ENCODE results near the gene LRP1B.

DNA sequence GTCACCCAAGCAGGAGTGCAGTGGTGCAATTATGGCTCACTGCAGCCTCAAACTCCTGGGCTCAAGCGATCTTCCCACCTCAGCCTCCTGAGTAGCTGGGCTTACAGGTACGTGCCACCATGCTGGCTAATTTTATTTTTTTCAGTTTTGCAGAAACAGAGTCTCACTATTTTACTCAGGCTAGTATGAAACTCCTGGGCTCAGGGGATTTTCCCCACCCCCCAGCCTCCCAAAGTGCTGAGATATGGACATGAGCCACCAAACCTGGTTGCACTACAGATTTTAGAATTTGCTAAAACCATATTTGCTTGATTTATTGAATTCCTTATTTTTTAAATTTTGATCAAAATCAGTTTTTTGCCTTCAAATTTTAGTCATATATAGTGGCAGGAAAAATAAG is 1553.4 kb downstream of the LRP1B start:
- TF ChIP-seq RAD21 (conservative IDR thresholded peaks at IDR 0.05) (no peak), TAF1 (IDR thresholded peaks at IDR 0.05; ENCODE audit: low read depth) (no peak), EZH2 (IDR thresholded peaks at IDR 0.05; ENCODE audit: borderline replicate concordance, insufficient read depth, low read length, poor library complexity, severe bottlenecking) (no peak), SMC3 (conservative IDR thresholded peaks at IDR 0.05; ENCODE audit: poor library complexity) (no peak), EP300 (conservative IDR thresholded peaks at IDR 0.05; ENCODE audit: poor library complexity, severe bottlenecking) (no peak), POLR2AphosphoS5 (IDR thresholded peaks at IDR 0.05) (no peak), MXI1 (conservative IDR thresholded peaks at IDR 0.05; ENCODE audit: poor library complexity, severe bottlenecking) (no peak)
- TF ChIP-seq, protein P1, sequence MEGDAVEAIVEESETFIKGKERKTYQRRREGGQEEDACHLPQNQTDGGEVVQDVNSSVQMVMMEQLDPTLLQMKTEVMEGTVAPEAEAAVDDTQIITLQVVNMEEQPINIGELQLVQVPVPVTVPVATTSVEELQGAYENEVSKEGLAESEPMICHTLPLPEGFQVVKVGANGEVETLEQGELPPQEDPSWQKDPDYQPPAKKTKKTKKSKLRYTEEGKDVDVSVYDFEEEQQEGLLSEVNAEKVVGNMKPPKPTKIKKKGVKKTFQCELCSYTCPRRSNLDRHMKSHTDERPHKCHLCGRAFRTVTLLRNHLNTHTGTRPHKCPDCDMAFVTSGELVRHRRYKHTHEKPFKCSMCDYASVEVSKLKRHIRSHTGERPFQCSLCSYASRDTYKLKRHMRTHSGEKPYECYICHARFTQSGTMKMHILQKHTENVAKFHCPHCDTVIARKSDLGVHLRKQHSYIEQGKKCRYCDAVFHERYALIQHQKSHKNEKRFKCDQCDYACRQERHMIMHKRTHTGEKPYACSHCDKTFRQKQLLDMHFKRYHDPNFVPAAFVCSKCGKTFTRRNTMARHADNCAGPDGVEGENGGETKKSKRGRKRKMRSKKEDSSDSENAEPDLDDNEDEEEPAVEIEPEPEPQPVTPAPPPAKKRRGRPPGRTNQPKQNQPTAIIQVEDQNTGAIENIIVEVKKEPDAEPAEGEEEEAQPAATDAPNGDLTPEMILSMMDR (IDR thresholded peaks at IDR 0.05; ENCODE audit: poor library complexity, severe bottlenecking) = no peak
- TF ChIP-seq, protein P2, sequence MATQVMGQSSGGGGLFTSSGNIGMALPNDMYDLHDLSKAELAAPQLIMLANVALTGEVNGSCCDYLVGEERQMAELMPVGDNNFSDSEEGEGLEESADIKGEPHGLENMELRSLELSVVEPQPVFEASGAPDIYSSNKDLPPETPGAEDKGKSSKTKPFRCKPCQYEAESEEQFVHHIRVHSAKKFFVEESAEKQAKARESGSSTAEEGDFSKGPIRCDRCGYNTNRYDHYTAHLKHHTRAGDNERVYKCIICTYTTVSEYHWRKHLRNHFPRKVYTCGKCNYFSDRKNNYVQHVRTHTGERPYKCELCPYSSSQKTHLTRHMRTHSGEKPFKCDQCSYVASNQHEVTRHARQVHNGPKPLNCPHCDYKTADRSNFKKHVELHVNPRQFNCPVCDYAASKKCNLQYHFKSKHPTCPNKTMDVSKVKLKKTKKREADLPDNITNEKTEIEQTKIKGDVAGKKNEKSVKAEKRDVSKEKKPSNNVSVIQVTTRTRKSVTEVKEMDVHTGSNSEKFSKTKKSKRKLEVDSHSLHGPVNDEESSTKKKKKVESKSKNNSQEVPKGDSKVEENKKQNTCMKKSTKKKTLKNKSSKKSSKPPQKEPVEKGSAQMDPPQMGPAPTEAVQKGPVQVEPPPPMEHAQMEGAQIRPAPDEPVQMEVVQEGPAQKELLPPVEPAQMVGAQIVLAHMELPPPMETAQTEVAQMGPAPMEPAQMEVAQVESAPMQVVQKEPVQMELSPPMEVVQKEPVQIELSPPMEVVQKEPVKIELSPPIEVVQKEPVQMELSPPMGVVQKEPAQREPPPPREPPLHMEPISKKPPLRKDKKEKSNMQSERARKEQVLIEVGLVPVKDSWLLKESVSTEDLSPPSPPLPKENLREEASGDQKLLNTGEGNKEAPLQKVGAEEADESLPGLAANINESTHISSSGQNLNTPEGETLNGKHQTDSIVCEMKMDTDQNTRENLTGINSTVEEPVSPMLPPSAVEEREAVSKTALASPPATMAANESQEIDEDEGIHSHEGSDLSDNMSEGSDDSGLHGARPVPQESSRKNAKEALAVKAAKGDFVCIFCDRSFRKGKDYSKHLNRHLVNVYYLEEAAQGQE (IDR thresholded peaks at IDR 0.05; ENCODE audit: borderline replicate concordance) = no peak

Data from neural cell (in vitro differentiated cells).